B cell (primary cell): ENCODE results near the gene PIN1. TPM values are rescaled to one million over a fixed set of nuclear protein-coding genes. Genes with fewer than 3 reads are reported as not detected.
"Not testable (repeated sequence)": the region's sequence is repeated elsewhere in the genome, so short reads cannot be mapped to it uniquely, and the experiment has no call there.

Experiments used
- ATAC-seq: fragments of 200-7000 bp; cut with Tn5 transposase; one replicate; pipeline ENCODE4 v1.10.0; 2021; ENCODE audit warnings: low read depth, mild to moderate bottlenecking, moderate number of reproducible peaks, moderate library complexity
- CTCF ChIA-PET: fragments of 350-600 bp; sonication (Branson Sonifier 250); formaldehyde crosslinking; loops from one replicate; lab custom pipeline; 2021; ENCODE audit warnings: antibody characterized with exemption, inconsistent platforms; lab: Charles Lee
- POLR2A ChIA-PET: fragments of 350-600 bp; sonication (Branson Sonifier 250); formaldehyde crosslinking; loops from one replicate; lab custom pipeline; 2021; ENCODE audit warnings: antibody characterized with exemption; lab: Charles Lee
- DNase-seq: peaks from one replicate; pipeline ENCODE4 v3.0.0; 2013
- H2AFZ ChIP-seq: 2 replicates; pipeline ENCODE4 v1.6.1; 2012; ENCODE audit warnings: mild to moderate bottlenecking, low read depth, low read length; ENCODE audit not compliant: insufficient read depth, poor library complexity, severe bottlenecking
- H3K27ac ChIP-seq, 2 donors: 1 replicate in 1 of 2; 2 replicates in 1 of 2; pipeline ENCODE4 v1.5.1; 2012 to 2013; ENCODE audit warnings: low read length in 2 of 2, mild to moderate bottlenecking in 2 of 2, moderate library complexity in 1 of 2
- H3K27me3 ChIP-seq, 4 experiments: fragments of 200-600 bp in 1 of 4; sonication (generic) in 1 of 4; replicated peaks in 1 of 4; 1 replicate in 2 of 4; 2 replicates in 2 of 4; pipeline versions ENCODE4 v1.6.1 to v1.7.0; 2013 to 2016; ENCODE audit warnings: low read length in 3 of 4, mild to moderate bottlenecking in 2 of 4, mixed read lengths in 1 of 4, moderate library complexity in 1 of 4; ENCODE audit not compliant: insufficient read depth in 4 of 4, control insufficient read depth in 3 of 4; ENCODE audit errors: control extremely low read depth in 1 of 4
- H3K36me3 ChIP-seq, 2 experiments: replicated peaks in 1 of 2; 1 replicate in 1 of 2; 2 replicates in 1 of 2; pipeline versions ENCODE4 v1.6.1 to v1.7.1; 2013; ENCODE audit warnings: low read length in 1 of 2; ENCODE audit not compliant: insufficient read depth in 2 of 2, control insufficient read depth in 1 of 2; ENCODE audit errors: control extremely low read depth in 1 of 2, extremely low read depth in 1 of 2
- H3K4me1 ChIP-seq, 2 donors: fragments of 200-600 bp in 1 of 2; sonication (generic) in 1 of 2; 1 replicate in 1 of 2; 2 replicates in 1 of 2; pipeline versions ENCODE4 v1.5.1 to v1.6.1; 2013 to 2017; ENCODE audit warnings: low read length in 2 of 2; ENCODE audit not compliant: control insufficient read depth in 2 of 2, insufficient read depth in 2 of 2
- H3K4me2 ChIP-seq: replicated peaks from 2 replicates; pipeline ENCODE3; 2012; ENCODE audit warnings: mild to moderate bottlenecking, low read depth, low read length; ENCODE audit not compliant: poor library complexity, severe bottlenecking
- H3K4me3 ChIP-seq, 5 experiments: fragments of 200-600 bp in 1 of 5; sonication (generic) in 1 of 5; 1 replicate in 3 of 5; 2 replicates in 2 of 5; pipeline versions ENCODE4 v1.5.1 to v1.7.0; 2011 to 2016; ENCODE audit warnings: low read length in 4 of 5, mild to moderate bottlenecking in 4 of 5, low read depth in 2 of 5, control low read depth in 1 of 5, moderate library complexity in 1 of 5; ENCODE audit not compliant: insufficient read depth in 1 of 5; ENCODE audit errors: control extremely low read depth in 1 of 5, extremely low read depth in 1 of 5
- H3K79me2 ChIP-seq: fragments of 200-600 bp; sonication (generic); one replicate; pipeline ENCODE4 v1.6.0; 2016; ENCODE audit warnings: low read length; ENCODE audit not compliant: control insufficient read depth, insufficient read depth
- H3K9ac ChIP-seq: fragments of 200-600 bp; sonication (generic); 2 replicates; pipeline ENCODE4 v1.6.1; 2017; ENCODE audit warnings: mild to moderate bottlenecking, low read length, moderate library complexity
- H3K9me3 ChIP-seq, 3 donors: one replicate each; pipeline versions ENCODE4 v1.6.1 to v1.7.1; 2013; ENCODE audit warnings: low read length in 2 of 3; ENCODE audit not compliant: control insufficient read depth in 2 of 3, insufficient read depth in 1 of 3; ENCODE audit errors: control extremely low read depth in 1 of 3
- H4K20me1 ChIP-seq: 2 replicates; pipeline ENCODE4 v1.6.0; 2012; ENCODE audit warnings: mild to moderate bottlenecking, low read length; ENCODE audit not compliant: insufficient read depth, control insufficient read depth, poor library complexity, severe bottlenecking
- H3K27ac Mint-ChIP-seq: one replicate; pipeline ENCODE4 v1.8.0; 2021; ENCODE audit warnings: mixed read lengths
- H3K27me3 Mint-ChIP-seq: one replicate; pipeline ENCODE4 v1.8.0; 2021; ENCODE audit warnings: mixed read lengths
- H3K4me1 Mint-ChIP-seq: one replicate; pipeline ENCODE4 v1.8.0; 2021; ENCODE audit warnings: mixed read lengths
- H3K4me3 Mint-ChIP-seq: one replicate; pipeline ENCODE4 v1.8.0; 2021; ENCODE audit warnings: mixed read lengths
- H3K9me3 Mint-ChIP-seq: one replicate; pipeline ENCODE4 v1.8.0; 2022; ENCODE audit warnings: mixed read lengths; ENCODE audit not compliant: insufficient read depth
- EZH2 ChIP-seq: IDR thresholded peaks from 2 replicates; pipeline ENCODE4 v1.6.1; 2012; ENCODE audit warnings: borderline replicate concordance, low read depth, mild to moderate bottlenecking, moderate library complexity, low read length; ENCODE audit not compliant: insufficient read depth, poor library complexity, severe bottlenecking
- WGBS: methylation state at CpG from one replicate; pipeline ENCODE4 v1.1.5; 2013; ENCODE audit warnings: missing lambda C conversion rate; ENCODE audit not compliant: insufficient coverage; 5-methylcytosine and 5-hydroxymethylcytosine counted together
- intact Hi-C: fragments of 100-400 bp; cut with micrococcal nuclease; formaldehyde crosslinking; loops from one replicate; pipeline ENCODE4 v1.10.0; 2022
- polyA plus RNA-seq: library from polyadenylated mRNA; depleted of rRNA; stranded (reverse); fragments of >200 nt; gene quantifications from 2 replicates; pipeline ENCODE4 v1.2.3, GENCODE V29; 2012
- total RNA-seq, 2 donors: library from RNA; stranded (reverse); fragments of 120-200 nt in 1 of 2; gene quantifications; 1 replicate in 1 of 2; 2 replicates in 1 of 2; pipeline versions ENCODE4 v1.2.3 to v1.2.4, GENCODE V29; 2013 to 2022
- TF ChIP-seq, protein P1 (sequence below): fragments of 200-600 bp; IDR thresholded peaks from one replicate; pipeline ENCODE4 v1.8.0; 2022; ENCODE audit warnings: antibody characterized with exemption, mild to moderate bottlenecking

PIN1 gene
- total and polyA plus RNA-seq, 2 donors (not counting 1 experiment from before 2014, with no cell fraction given), result 58.9 to 99.0 TPM

DNA sequence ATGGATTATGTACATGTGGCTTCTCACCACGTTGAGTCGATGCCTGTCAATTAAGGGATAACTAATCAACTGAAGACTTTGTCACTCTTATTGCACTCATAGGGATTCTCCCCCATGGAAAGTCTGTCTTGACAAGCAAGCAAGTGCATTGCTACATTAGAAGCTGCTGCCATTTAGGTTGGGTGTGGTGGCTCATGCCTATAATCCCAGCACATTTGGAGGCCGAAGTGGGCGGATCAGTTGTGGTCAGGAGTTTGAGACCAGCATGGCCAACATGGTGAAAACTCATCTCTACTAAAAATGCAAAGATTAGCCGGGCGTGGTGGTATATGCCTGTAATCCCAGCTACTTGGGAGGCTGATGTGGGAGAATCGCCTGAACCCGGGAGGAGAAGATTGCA is 48.3 kb upstream of the PIN1 start:
- H3K79me2 ChIP-seq, result no peaks in the 10 kb centered on the region
- no peaks in the 10 kb centered on the region for H3K27me3 Mint-ChIP-seq
- no peak for TF ChIP-seq EZH2
- TF ChIP-seq, protein P1, sequence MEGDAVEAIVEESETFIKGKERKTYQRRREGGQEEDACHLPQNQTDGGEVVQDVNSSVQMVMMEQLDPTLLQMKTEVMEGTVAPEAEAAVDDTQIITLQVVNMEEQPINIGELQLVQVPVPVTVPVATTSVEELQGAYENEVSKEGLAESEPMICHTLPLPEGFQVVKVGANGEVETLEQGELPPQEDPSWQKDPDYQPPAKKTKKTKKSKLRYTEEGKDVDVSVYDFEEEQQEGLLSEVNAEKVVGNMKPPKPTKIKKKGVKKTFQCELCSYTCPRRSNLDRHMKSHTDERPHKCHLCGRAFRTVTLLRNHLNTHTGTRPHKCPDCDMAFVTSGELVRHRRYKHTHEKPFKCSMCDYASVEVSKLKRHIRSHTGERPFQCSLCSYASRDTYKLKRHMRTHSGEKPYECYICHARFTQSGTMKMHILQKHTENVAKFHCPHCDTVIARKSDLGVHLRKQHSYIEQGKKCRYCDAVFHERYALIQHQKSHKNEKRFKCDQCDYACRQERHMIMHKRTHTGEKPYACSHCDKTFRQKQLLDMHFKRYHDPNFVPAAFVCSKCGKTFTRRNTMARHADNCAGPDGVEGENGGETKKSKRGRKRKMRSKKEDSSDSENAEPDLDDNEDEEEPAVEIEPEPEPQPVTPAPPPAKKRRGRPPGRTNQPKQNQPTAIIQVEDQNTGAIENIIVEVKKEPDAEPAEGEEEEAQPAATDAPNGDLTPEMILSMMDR, result no peak
- no peaks in the 10 kb centered on the region for H3K9me3 ChIP-seq
- H3K4me2 ChIP-seq, result peak overlapping the region; percentile 79
- peak overlapping the region in 2 of 5 experiments; percentile 66 to 75 for H3K4me3 ChIP-seq
- DNase-seq (no peak), ATAC-seq (no peak)
- peak overlapping the region; percentile 79 for H2AFZ ChIP-seq
- intact Hi-C loops, result no loop called here
- peaks cover 26% of the 10 kb centered on the region for H3K4me1 Mint-ChIP-seq
- peaks cover 8 to 21% of the 10 kb centered on the region in 2 donors for H3K4me1 ChIP-seq
- ChIA-PET POLR2A (interaction anchor here (0.5 kb wide), 1 partner anchor 924 kb away, joined by 3 read pairs; no protein-coding TSS in a partner anchor), CTCF (interaction anchor here (0.7 kb wide), 1 partner anchor 1783 kb away, joined by 3 read pairs; no protein-coding TSS in a partner anchor)
- H3K4me3 Mint-ChIP-seq, result peak overlapping the region; percentile 92
- H3K9ac ChIP-seq, result peak overlapping the region; percentile 78
- H3K27ac Mint-ChIP-seq, result peak overlapping the region; percentile 81
- no peaks in the 10 kb centered on the region for H3K9me3 Mint-ChIP-seq
- no peaks in the 10 kb centered on the region for H3K27me3 ChIP-seq
- 94% methylated on average over 8 of the region's 8 CpGs for WGBS
- no peaks in the 10 kb centered on the region for H4K20me1 ChIP-seq
- peak overlapping the region in 1 of 2 donors; percentile 44 for H3K27ac ChIP-seq
- no peaks in the 10 kb centered on the region for H3K36me3 ChIP-seq

DNA sequence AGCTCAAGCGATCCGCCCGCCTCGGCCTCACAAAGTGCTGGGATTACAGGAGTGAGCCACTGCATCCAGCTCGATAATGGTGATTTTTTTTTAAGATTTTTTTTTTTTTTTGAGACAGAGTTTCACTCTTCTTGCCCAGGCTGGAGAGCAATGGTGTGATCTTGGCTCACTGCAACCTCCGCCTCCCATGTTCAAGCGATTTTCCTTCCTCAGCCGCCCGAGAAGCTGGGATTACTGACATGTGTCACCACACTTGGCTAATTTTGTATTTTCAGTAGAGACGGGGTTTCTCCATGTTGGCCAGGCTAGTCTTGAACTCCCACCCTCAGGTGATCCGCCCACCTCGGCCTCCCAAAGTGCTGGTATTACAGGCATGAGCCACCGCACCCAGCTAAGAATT is 46.5 kb upstream of the PIN1 start:
- H3K9me3 Mint-ChIP-seq, H3K4me2 ChIP-seq, H3K36me3 ChIP-seq, H3K27ac Mint-ChIP-seq, H3K9me3 ChIP-seq, H3K27ac ChIP-seq, H3K27me3 ChIP-seq, DNase-seq, intact Hi-C loops, H3K27me3 Mint-ChIP-seq, H3K4me3 Mint-ChIP-seq, H3K79me2 ChIP-seq, H3K4me3 ChIP-seq, H2AFZ ChIP-seq, H4K20me1 ChIP-seq, ATAC-seq, H3K9ac ChIP-seq: not testable (repeated sequence)
- peaks cover 30% of the 10 kb centered on the region for H3K4me1 Mint-ChIP-seq
- ChIA-PET CTCF (interaction anchor here (0.8 kb wide), 1 partner anchor 202 kb away, joined by 3 read pairs; no protein-coding TSS in a partner anchor), POLR2A (interaction anchor here (0.6 to 0.7 kb wide), 3 partner anchors 170 to 1481 kb away, joined by 3 to 4 read pairs (median 3); no protein-coding TSS in a partner anchor)
- H3K4me1 ChIP-seq, result peaks cover 8 to 29% of the 10 kb centered on the region in 2 donors
- WGBS, result 99% methylated on average over 7 of the region's 13 CpGs
